Osteoblast (primary cell): ENCODE results near the gene LRRC58. TPM values are rescaled to one million over a fixed set of nuclear protein-coding genes. Genes with fewer than 3 reads are reported as not detected.

Source experiments
- DNase-seq: peaks from one replicate; pipeline ENCODE4 v3.0.0; 2011; ENCODE audit warnings: low spot score, mixed read lengths; ENCODE audit not compliant: insufficient read length; ENCODE audit errors: missing footprints
- H2AFZ ChIP-seq: 2 replicates; pipeline ENCODE4 v1.6.0; 2011; ENCODE audit warnings: mild to moderate bottlenecking, low read length
- H3K27ac ChIP-seq: 2 replicates; pipeline ENCODE4 v1.5.1; 2011; ENCODE audit warnings: mild to moderate bottlenecking, low read depth, low read length, moderate library complexity
- H3K27me3 ChIP-seq: 2 replicates; pipeline ENCODE4 v1.6.0; 2012; ENCODE audit warnings: mild to moderate bottlenecking, control low read depth, inconsistent platforms, low read length, moderate library complexity; ENCODE audit not compliant: insufficient read depth
- H3K36me3 ChIP-seq: 2 replicates; pipeline ENCODE4 v1.5.1; 2011; ENCODE audit warnings: mild to moderate bottlenecking, low read length, control low read depth, moderate library complexity; ENCODE audit not compliant: insufficient read depth
- H3K4me1 ChIP-seq: 2 replicates; pipeline ENCODE4 v1.5.1; 2011; ENCODE audit warnings: mild to moderate bottlenecking, low read length, control low read depth, moderate library complexity; ENCODE audit not compliant: insufficient read depth
- H3K4me2 ChIP-seq: 2 replicates; pipeline ENCODE4 v1.6.0; 2011; ENCODE audit warnings: mild to moderate bottlenecking, low read length; ENCODE audit not compliant: insufficient read depth
- H3K4me3 ChIP-seq: fragments of 200-600 bp; sonication (generic); 3 replicates; pipeline ENCODE4 v1.5.1; 2012; ENCODE audit warnings: mild to moderate bottlenecking, low read length, inconsistent platforms; ENCODE audit not compliant: insufficient read depth
- H3K79me2 ChIP-seq: 2 replicates; pipeline ENCODE4 v1.6.0; 2012; ENCODE audit warnings: mild to moderate bottlenecking, low read length, control low read depth, inconsistent platforms; ENCODE audit not compliant: insufficient read depth
- H3K9me3 ChIP-seq: 2 replicates; pipeline ENCODE4 v1.5.1; 2011; ENCODE audit warnings: low read depth, low read length, control low read depth
- H4K20me1 ChIP-seq: 2 replicates; pipeline ENCODE4 v1.6.0; 2012; ENCODE audit warnings: mild to moderate bottlenecking, low read length, control low read depth; ENCODE audit not compliant: insufficient read depth
- total RNA-seq: library from RNA; depleted of rRNA; stranded (reverse); fragments of >200 nt; gene quantifications from 2 replicates; pipeline ENCODE4 v1.2.3, GENCODE V29; 2012
- TF ChIP-seq, protein P1 (sequence below): IDR thresholded peaks from 2 replicates; pipeline ENCODE4 v1.5.1; 2011; ENCODE audit warnings: mild to moderate bottlenecking, low read depth, low read length, moderate library complexity; ENCODE audit errors: extremely low read depth

The LRRC58 gene
- total RNA-seq, 1 donor: 49.9 TPM

DNA sequence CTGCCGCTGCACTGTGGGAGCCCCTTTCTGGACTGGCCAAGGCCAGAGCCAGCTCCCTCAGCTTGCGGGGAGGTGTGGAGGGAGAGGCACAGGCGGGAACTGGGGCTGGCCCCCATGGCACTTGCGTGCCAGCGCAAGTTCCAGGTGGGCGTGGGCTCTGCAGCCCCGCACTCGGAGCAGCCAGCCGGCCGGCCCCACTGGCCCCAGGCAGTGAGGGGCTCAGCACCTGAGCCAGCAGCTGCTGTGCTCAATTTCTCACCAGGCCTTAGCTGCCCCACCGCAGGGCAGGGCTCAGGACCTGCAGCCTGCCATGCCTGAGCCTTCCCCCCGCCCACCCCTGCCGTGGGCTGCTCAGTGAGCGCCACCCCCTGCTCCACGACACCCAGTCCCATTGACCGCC, 59.5 kb downstream of the LRRC58 start:
- Histone ChIP-seq H3K9me3 (peaks cover 2% of the 10 kb centered on the region), H3K27ac (no peak overlapping the region), H3K27me3 (peaks cover 17% of the 10 kb centered on the region), H3K36me3 (no peaks in the 10 kb centered on the region), H3K4me3 (no peak overlapping the region), H4K20me1 (no peaks in the 10 kb centered on the region), H2AFZ (no peak overlapping the region), H3K79me2 (no peaks in the 10 kb centered on the region), H3K4me1 (no peaks in the 10 kb centered on the region), H3K4me2 (no peak overlapping the region)
- TF ChIP-seq, protein P1, sequence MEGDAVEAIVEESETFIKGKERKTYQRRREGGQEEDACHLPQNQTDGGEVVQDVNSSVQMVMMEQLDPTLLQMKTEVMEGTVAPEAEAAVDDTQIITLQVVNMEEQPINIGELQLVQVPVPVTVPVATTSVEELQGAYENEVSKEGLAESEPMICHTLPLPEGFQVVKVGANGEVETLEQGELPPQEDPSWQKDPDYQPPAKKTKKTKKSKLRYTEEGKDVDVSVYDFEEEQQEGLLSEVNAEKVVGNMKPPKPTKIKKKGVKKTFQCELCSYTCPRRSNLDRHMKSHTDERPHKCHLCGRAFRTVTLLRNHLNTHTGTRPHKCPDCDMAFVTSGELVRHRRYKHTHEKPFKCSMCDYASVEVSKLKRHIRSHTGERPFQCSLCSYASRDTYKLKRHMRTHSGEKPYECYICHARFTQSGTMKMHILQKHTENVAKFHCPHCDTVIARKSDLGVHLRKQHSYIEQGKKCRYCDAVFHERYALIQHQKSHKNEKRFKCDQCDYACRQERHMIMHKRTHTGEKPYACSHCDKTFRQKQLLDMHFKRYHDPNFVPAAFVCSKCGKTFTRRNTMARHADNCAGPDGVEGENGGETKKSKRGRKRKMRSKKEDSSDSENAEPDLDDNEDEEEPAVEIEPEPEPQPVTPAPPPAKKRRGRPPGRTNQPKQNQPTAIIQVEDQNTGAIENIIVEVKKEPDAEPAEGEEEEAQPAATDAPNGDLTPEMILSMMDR: no peak
- no peak for DNase-seq

GRCh38 chr3:120286465-120286864, 62.7 kb downstream of the LRRC58 start:
- Histone ChIP-seq H4K20me1 (no peaks in the 10 kb centered on the region), H3K4me3 (no peak overlapping the region), H3K79me2 (no peaks in the 10 kb centered on the region), H3K27me3 (peaks cover 37% of the 10 kb centered on the region), H3K9me3 (no peaks in the 10 kb centered on the region), H3K4me1 (no peaks in the 10 kb centered on the region), H3K36me3 (no peaks in the 10 kb centered on the region), H2AFZ (no peak overlapping the region), H3K4me2 (no peak overlapping the region), H3K27ac (no peak overlapping the region)
- TF ChIP-seq, protein P1: no peak
- DNase-seq: no peak

DNA sequence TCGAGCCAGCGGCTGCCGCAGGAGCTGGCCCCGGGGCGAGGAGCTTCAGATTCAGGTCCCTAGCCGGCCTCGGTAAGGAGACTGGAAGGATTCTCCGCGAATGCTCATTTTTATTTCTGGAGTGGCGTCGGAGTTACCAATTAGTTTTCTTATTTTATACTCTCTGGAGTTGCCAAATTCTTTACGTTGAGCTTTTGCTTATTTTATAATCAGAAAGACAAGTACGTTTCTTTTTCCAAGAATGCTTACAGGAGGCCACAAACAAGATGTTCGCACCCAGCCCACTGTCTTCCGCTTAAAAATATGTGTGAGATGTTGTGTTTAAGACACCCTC, 63.7 kb downstream of the LRRC58 start:
- Histone ChIP-seq H3K9me3 (no peaks in the 10 kb centered on the region), H3K27me3 (peaks cover 37% of the 10 kb centered on the region), H2AFZ (peak overlapping the region; percentile 41), H3K4me3 (peak overlapping the region; percentile 70), H3K4me2 (peak overlapping the region; percentile 82), H3K4me1 (no peaks in the 10 kb centered on the region), H3K27ac (no peak overlapping the region), H4K20me1 (no peaks in the 10 kb centered on the region), H3K36me3 (no peaks in the 10 kb centered on the region), H3K79me2 (no peaks in the 10 kb centered on the region)
- TF ChIP-seq, protein P1: no peak
- peak; percentile 74 for DNase-seq

GRCh38 chr3:120284747-120285507, 64.2 kb downstream of the LRRC58 start, which contains the start of gene GPR156:
TSS of gene GPR156 (minus strand) at chr3:120285222. CDS start at chr3:120244098, 41,124 bp downstream.
- Histone ChIP-seq H3K9me3 (no peaks in the 10 kb centered on the region), H3K27me3 (peaks cover 37% of the 10 kb centered on the region), H3K4me3 (peak within 1 kb of the TSS; percentile 70), H3K79me2 (no peaks in the 10 kb centered on the region), H4K20me1 (no peaks in the 10 kb centered on the region), H3K27ac (no peak within 1 kb of the TSS), H3K4me1 (no peaks in the 10 kb centered on the region), H2AFZ (peak within 1 kb of the TSS; percentile 68), H3K4me2 (peak within 1 kb of the TSS; percentile 82), H3K36me3 (no peaks in the 10 kb centered on the region)
- peak; percentile 94 for DNase-seq
- TF ChIP-seq, protein P1: no peak
